Measurements from ENCODE around the gene TPPP.
"Not testable (repeated sequence)": the region's sequence is repeated elsewhere in the genome, so short reads cannot be mapped to it uniquely, and the experiment has no call there.

The TPPP gene

DNA sequence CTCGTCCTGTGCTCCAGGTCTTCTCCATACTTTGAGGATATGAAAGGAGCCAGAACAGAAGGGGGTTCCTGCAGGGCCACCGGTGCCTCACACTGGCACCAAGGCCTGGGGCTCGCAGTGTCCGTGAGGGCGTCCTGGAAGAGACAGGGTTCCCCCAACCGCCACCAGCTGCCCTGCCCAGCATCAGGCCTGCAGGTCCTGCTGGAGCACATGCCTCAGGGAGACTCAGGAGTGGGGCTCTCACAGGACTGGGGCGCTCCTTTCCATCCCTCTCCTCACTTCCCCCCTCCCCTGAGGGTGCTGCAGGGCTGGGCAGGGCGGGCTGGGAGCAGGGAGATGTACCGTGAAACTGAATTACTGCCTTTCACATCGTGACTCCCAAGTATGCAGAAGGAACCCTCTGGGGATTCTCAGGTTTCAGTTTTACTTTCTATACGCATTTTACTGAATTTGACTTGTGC lies 49.3 kb downstream of the TPPP start:
- DNase-seq, result no peak

DNA sequence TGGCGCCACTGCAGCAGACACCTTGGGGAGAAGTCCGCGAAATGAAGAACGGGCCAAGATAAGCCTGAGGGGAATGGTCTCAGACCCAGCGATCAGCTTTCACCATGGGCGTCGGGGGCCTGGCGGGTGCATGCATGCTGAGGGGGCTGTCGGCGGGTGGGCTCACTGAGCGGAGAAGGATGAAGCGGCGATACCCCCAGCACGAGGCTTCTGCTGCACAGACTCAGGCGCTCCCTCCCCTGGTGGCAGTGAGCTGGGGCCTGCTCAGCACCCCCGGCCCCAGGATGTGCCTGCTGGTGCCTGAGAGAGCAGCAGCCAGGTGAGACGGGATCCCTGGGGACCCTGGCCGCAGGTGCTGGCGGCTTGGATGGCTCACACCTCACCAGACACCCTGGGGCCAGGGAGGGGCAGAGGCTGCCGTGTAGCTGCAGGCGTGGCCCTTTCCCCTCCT lies 49.8 kb downstream of the TPPP start:
- no peak for DNase-seq

DNA sequence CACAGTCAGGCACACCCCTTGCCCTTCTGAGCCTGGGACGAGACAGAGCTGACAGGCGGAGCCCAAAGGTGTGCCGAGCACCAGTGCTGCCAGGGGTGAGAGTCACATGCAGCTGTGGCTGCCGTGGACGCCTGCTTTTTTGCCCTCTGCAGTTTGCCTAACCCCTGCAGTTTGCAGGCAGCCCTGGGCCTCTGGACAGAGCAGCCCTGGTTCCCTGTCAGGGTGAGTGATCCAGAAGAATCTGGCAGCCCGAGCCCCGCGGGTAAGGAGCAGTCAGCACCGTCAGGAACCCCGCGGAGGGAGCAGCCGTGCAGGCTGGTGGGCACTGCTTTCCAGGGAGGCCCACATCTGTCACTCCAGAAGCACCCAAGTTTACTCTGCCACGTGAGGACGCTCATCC lies 50.7 kb downstream of the TPPP start:
- no peak for DNase-seq

DNA sequence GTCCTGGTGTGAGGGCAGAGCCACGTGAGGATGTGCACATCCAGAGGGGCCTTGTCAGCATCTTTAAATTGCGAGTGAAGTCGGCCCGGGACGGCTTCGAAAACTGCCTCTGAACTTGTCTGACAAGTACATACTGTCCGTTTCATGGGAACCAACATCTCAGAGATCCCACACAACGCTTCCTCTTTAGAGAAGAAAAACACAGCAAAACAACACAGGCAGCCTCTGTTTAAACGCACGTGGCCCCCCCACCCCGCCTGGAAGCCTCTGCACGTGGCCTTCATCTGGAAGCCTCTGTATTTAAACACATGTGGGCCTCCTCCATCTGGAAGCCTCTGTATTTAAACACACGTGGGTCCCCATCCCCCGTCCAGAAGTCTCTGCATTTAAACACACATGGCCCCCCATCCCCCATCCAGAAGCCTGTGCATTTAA lies 51.8 kb downstream of the TPPP start:
- no peak for DNase-seq

DNA sequence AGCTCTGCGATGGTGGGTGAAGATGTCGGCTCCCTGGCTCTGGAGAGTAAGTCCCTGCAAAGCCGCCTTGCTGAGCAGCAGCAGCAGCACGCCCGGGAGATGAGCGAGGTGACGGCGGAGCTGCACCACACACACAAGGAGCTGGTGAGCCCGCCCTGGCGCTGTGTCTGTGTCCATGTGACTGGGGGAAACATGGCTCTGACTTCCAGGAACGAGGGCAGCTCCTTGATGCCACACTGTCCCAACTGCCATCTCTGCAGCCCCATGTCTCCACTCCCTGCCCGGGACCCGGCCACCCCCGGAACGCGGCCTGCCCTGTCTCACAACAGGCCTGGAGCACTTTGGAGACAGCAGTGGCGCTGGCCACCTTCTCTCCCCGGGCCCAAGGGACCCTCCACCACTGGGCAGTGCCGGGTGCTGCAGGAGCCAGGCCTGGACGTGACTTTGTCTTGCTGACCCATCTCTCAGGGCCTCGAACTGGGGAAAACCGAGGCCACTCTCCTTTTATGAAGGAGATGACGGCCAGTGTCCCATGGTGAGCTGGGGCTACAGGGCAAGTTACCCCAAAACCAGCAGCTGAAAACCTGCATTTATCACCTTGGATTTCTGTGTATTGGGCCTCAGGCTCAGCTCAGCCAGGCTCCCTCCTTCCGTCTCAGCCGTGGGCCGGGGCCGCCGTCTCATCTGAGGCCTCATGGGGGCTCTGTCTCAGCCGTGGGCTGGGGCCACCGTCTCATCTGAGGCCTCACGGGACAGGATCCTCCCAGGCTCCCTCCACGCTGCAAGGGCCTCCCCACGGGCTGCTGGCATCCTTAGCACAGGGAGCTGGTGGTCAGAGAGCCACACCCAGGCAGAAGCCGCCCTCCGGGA lies 52.5 kb downstream of the TPPP start:
- DNase-seq, result no peak

DNA sequence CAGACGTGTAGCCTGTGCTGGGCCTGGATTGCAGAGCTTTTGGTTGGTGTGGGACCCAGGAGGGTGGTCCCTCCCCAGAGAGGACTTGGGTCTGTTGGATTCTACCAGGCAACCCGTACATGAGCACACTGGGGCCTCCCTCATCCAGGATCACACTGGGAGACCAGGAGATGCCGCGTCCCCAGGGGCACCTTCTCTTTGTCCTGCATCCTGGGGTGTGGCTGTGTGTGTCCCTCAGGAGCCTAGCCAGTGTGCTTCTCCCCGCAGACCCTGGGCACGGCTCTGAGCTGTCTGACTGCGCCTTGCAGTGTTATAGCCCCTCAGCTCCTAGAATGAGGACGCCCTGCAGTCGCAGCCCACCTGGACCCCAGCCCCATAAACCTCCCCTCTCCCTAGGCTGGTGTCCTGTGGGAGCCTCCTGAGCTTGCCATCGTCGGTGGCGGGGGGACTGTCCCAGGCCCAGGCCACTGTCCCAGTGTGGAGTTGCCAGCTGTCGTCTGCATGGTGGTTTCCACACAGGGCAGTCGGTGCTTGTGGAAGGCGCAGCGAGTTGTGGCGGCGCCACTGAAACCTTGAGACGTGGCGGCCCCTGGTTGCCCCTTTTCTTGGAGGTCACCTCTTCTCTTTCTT lies 53.5 kb downstream of the TPPP start:
- no peak for DNase-seq

DNA sequence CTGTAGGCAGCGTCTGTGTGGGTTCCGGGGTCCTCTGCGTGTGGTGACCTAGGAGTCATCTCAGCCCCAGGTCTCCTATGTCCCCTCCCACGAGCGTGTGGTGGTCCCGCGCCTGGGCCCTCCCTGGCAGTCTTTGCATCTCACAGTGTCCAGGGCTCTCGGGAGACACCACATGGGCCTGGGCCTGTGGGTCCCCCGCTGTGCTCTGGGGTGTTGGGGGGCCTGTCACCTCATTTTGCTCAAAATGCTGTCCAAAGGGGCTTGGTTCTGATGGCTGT lies 54.0 kb downstream of the TPPP start:
- DNase-seq, result no peak

DNA sequence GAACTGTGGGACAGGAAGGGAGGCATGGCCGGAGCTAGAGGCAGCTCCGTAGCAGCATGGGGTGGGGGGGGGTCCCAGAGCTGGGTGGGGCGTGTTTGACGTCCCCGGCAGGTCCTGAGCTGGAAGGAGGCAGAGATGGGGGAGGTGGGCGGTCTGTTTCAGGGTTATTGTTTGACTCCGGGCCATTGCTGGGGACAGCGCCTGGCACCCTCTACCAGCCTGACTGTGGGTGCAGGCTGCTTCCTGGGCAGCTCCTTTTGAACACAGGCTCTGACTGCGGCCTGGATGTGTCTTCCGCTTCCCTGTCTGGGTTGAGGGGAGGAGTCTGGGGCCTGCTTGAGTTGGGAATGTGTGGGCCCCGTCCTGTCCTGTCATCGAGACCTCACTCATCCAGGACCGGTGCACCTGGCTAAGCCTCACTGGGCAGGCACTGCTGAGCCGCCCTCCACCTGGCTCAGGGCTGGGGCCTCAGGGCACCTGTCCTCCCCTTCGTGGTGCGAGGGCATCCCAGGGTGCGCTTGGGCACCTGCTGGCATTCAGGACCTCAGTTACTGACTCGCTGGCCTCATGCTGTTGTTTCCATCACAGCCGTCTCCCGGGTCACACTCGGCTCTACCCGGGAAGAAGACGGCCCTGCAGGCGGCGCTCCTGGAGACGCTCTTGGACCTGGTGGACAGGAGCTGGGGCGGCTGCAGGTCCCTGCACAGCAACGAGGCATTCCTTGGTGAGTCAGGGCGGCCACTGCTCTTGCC lies 54.5 kb downstream of the TPPP start:
- no peak for DNase-seq

DNA sequence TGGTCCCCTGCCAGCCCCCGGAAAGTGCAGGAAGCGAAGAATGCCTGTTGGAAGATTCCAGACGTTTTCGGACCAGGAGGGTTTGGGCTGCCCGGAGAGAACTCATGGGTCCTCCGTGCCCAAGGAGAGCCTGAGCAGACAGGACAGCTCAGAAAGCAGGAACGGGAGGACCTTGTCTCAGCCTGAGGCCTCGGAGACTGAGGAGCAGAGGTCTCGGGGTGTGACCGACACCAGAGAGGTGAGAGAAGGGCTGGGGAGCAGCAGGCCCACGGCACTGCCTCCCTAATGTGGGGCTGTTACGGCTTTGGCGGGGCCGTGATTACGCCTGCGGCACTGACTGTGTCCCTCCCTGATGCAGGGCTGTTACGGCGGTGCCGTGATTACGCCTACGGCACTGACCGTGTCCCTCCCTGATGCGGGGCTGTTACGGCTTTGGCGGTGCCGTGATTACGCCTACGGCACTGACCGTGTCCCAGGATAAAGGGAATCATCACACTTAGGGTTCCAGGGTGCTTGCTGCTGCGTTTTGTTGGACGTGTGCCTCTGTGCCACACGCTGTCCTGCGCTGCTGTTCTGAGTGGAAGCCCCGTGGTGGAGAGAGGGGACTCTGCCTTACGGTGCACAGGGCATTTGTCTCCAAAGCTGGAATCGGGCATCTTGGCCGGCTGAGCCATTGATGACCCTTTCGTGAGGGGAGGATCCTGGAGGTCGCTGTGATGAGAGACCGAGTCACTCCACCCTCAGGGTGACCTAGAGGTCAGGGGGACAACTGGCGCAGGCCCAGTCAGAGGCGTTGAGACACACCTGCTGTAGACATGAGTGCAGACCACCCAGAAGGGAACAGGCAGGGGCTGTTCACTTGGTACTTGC lies 55.3 kb downstream of the TPPP start:
- DNase-seq, result no peak

DNA sequence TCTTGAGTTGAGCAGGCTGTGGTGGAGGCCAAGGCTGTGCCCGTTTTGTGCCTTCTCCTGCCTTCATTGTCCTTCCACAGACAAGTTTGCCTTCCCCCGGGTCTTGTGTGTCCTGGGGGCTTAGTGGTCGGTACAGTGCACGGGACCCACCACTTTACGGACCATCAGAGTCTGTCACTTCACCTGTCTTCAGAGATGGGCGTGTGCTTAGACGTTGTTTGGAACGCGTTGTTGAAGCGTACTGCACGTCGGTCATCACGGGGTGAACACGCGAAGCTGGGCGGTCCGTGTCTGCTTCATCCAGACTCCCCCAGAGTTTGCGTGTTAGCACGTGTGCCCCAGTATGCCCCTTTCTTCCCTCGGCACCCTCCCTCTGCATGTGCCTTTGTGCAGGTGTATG lies 56.2 kb downstream of the TPPP start:
- no peak for DNase-seq

DNA sequence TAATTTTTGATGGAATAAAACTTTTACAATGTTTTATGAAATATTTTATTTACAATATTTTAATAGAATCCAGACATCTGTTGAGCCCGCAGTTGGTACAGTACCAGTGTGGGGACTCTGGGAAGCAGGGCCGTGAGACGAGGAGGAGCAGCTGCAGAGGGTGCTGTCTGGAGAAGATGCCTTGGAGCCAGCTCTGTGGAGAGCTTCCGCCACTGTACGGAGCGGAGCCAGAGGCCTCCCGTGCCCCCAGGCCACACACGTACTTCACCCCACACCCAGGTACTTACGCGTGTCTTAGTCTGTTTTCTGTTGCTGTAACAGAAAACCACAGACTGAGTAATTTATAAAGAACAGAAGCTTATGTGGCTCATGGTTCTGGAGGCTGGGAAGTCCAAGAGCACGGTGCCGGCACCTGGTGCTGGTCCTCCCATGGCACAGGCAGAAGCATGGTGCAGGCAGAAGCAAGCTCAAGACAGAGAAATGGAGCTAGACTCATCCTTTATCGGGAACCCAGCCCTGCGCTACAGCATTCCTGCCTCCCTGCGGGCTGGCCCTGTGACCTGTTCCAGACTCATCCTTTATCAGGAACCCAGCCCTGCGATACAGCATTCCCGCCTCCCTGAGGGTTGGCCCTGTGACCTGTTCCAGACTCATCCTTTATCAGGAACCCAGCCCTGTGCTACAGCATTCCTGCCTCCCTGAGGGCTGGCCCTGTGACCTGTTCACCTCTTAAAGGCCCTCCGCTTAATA lies 57.7 kb downstream of the TPPP start:
- DNase-seq, result no peak

DNA sequence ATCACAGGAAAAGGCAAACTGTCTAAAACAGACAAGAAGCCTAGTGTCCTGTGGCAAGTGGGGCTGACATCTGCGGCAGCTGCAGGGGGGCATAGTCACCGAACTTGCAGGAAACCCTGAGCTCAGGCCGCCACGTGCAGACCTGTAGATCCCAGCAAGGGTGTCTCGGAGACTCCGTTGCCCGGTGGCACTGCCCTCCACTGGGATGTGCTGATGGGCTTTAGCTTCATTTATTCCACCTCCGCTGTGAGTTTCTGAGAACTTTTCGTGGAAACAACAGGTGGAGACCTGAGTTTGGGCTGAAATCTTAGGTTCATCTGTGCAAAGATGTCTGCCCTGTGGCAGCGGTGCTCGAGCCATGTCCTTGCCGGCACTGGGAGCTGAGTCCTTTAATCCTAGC lies 59.0 kb downstream of the TPPP start:
- DNase-seq, result no peak

DNA sequence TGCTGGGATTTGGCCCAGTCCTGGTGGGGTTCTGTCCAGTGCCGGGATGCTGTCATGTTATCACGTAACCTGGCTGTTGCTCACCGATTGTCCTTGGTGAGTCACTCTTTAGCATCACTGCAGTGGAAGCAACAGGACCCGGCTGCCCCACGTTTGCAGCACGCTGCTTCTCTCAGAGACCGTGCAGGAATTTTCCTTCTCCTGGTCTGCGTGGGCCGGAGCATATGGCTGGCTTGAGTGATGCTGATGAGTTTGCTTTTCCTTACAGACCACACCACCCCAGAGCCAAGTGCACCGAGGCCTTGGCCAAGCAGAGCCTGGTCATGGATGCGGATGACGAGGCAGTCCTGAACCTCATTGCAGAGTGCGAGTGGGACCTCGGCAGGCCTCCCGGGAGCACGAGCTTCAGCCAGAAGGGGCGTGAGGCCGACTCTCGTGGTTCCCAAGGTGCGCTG lies 59.6 kb downstream of the TPPP start:
- DNase-seq, result no peak

DNA sequence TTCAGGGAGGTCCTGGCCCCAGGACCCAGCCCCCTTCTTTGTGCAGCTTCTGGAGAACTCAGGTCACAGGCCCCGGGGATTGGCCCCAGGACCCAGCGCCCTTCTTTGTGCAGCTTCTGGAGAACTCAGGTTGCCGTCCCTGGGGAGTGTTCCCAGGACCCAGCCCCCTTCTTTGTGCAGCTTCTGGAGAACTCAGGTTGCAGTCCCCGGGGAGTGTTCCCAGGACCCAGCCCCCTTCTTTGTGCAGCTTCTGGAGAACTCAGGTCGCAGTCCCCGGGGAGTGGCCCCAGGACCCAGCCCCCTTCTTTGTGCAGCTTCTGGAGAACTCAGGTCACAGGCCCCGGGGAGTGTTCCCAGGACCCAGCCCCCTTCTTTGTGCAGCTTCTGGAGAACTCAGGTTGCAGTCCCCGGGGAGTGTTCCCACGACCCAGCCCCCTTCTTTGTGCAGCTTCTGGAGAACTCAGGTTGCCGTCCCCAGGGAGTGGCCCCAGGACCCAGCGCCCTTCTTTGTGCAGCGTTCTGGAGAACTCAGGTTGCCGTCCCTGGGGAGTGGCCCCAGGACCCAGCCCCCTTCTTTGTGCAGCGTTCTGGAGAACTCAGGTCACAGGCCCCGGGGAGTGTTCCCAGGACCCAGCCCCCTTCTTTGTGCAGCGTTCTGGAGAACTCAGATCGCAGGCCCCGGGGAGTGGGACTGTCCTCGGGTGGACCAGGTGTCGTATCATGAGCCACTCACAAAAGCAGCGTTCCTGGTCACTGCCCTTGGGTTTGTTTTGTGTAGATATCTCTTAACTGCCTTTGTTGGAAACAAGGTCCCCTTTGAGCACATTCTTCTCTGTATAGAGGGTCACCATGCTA lies 64.6 kb downstream of the TPPP start:
- not testable (repeated sequence) for DNase-seq

DNA sequence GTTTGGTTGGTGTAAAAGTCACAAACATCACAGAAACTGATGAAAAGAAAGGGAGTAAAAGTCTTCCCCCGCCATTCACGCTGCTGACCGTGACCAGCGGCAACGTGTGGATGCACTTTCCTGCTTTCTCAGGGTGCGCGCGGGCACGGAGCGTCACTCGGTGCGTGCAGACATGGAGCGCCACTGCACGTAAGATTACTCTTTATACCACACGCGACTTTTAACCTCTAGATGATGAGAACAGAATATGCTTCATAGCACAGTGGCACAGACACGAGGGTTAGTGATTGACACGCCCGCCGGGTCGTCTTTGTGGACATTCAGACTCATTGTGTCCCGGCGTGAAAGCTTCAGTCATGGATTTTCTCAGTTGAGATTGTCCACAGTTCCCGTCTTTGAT lies 65.3 kb downstream of the TPPP start:
- no peak for DNase-seq

DNA sequence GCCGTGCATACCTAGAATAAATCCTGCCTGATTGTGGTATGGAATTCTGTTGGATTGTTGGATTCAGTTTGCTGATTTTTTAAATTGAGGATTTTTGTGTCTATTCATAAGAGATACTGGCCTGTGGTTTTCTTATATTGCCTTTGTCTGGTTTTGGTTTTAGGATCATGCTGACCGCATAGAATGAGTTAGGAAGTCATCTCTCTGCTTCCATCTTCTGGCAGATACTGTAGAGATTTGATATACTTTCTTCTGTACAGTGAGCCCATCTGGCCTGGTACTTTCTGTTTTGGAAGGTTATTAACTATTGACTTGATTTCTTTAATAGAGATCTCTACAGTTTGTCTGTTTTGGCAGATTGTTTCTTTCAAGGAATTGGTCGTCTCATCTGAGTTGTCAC lies 66.3 kb downstream of the TPPP start:
- no peak for DNase-seq

DNA sequence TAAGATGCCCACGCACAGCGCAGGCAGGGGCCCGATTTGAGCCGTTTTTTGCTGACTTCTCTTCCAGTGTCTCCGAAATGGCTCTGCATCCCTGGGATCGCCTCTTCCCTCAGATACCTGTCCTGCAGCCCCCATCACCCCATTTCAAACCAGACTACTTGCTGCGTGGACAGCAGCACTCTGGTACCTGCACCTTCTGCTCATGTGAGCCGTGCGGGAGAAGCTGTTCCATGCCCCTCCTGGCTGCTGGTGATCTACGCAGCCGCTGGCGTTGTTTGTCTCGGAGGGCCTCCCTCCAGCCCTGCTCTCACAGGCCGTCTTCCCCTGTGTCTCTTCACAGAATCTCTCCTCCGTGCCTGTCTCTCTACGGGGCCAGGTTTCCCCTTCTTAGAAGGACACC lies 67.6 kb downstream of the TPPP start:
- DNase-seq, result no peak

DNA sequence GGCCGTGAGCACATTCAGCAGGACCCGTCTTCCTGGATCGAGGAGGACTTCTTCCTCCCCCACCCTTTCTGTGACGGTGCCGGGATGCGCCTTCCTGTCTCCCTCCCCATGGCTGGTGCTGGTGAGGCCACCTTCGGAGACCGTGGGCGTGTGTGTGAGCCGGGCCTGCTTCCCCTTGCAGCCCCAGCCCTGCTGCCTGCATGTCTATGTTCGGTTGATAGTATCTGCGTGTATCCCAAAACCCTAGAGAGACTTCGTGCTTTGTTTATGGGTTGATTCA lies 68.3 kb downstream of the TPPP start:
- no peak for DNase-seq

DNA sequence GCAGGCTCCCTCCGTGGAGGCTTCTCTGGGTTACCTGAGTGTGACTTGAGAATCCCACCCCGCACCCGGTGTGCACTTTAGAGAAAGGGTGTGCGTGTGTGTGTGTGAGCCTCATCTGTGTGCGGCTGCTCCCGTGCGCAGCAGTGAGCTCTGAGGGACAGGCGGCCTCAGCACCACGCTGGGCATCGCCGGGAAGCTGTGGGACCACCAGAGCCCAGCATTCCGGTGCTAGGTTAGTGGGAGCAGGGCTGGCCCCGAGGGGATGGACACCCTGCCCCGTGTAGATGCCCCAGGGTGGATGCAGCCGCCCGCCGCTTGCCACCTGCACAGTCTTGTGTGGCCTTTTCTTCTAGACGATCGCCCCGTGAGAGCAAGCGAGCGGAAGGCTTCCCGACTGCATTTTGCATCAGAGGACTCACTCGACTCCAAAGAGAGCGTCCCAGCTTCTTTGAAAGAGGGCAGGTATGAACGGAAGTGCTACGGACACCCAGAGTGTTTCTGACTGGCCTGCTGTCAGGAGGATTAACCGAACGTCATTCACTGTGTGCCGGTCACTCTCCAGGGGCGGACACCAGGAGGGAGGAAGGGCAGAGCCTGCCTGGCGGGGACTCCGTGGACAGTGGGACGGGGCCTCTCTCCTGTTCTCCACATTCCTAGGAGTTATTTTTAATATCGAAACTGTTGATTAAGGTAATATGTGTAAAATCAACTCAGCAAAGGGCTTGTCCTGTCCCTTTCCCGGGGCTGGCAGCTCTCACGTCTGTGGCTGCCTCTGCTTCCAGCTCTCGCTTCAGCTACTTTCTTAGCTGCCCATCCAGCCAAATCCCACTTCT lies 68.8 kb downstream of the TPPP start:
- DNase-seq, result no peak

DNA sequence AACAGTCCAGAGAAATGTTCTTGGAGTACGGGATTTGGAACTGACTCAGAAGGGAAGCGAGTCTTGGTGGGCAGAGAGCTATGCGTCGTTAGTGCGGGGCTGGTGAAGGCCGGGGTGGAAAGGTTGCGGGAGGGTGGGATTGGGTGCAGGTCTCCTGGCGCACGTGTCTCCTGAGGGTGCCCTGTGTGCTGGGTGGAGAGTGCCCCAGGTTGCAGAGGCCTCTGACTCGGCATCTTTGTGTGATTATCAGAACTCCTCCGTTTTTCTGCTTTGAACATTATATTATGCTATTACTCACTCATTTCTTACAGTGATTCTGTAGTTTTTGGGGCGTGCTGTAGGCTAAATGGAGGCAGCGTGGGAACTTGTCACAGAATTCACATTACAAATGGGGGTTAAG lies 69.6 kb downstream of the TPPP start:
- no peak for DNase-seq
